Transverse colon (tissue), 4 donors: ENCODE data around the gene RIN3. TPM values are rescaled to one million over a fixed set of nuclear protein-coding genes. Genes with fewer than 3 reads are reported as not detected.

ENCODE experiments used
- DNase-seq: peaks from one replicate; pipeline ENCODE4 v3.0.0-alpha.2; 2019
- H3K27ac ChIP-seq, 4 donors: fragments of 200-600 bp; sonication (generic); 2 replicates each; pipeline ENCODE4 v1.5.1; 2016 to 2018; ENCODE audit warnings: inconsistent platforms in 4 of 4
- H3K27me3 ChIP-seq: fragments of 200-600 bp; sonication (generic); 2 replicates; pipeline ENCODE4 v1.5.1; 2017; ENCODE audit warnings: inconsistent platforms
- H3K36me3 ChIP-seq, 4 donors: fragments of 200-600 bp; sonication (generic); 2 replicates each; pipeline ENCODE4 v1.5.1; 2017 to 2019; ENCODE audit warnings: inconsistent platforms in 4 of 4
- H3K4me1 ChIP-seq, 4 donors: fragments of 200-600 bp; sonication (generic); 2 replicates each; pipeline ENCODE4 v1.5.1; 2017 to 2020; ENCODE audit warnings: inconsistent platforms in 4 of 4
- H3K4me3 ChIP-seq, 4 donors: fragments of 200-600 bp; sonication (generic); 1 replicate in 1 of 4; 2 replicates in 3 of 4; pipeline versions ENCODE4 v1.5.1 to v1.6.1; 2017 to 2019; ENCODE audit warnings: inconsistent platforms in 4 of 4
- H3K9me3 ChIP-seq, 2 donors: fragments of 200-600 bp; sonication (generic); 2 replicates each; pipeline ENCODE4 v1.5.1; 2017 to 2019; ENCODE audit warnings: inconsistent platforms in 2 of 2
- CTCF ChIP-seq, 5 experiments: fragments of 200-600 bp in 3 of 5; fragments of 450-650 bp in 2 of 5; sonication (generic) in 3 of 5; IDR thresholded peaks; 1 replicate in 2 of 5; 2 replicates in 3 of 5; pipeline ENCODE4 v1.5.1; 2016 to 2017; ENCODE audit warnings: antibody characterized with exemption in 5 of 5, inconsistent platforms in 3 of 5, mild to moderate bottlenecking in 2 of 5, moderate library complexity in 1 of 5
- EP300 ChIP-seq: sonication (generic); formaldehyde crosslinking; IDR thresholded peaks from one replicate; pipeline ENCODE4 v1.6.1; 2017; ENCODE audit warnings: antibody characterized with exemption, low read depth
- POLR2A ChIP-seq: fragments of 450-650 bp; IDR thresholded peaks from one replicate; pipeline ENCODE4 v1.6.1; 2016; ENCODE audit warnings: antibody characterized with exemption, mild to moderate bottlenecking, moderate library complexity
- POLR2AphosphoS5 ChIP-seq, 3 donors: sonication (generic); formaldehyde crosslinking; IDR thresholded peaks; one replicate each; pipeline ENCODE4 v1.6.1; 2016; ENCODE audit warnings: antibody characterized with exemption in 3 of 3
- WGBS, 2 donors: methylation state at CpG; one replicate each; pipeline ENCODE4 v1.1.5; 2018; ENCODE audit warnings: low coverage in 1 of 2; 5-methylcytosine and 5-hydroxymethylcytosine counted together
- in situ Hi-C, 4 donors: fragments of 200-750 bp; cut with MboI; loops; one replicate each; pipeline versions ENCODE4 v1.15.0 to v1.15.1; 2017; ENCODE audit warnings: low sequenced_read_pairs in 3 of 4, low pct_ligation_motif_present in 1 of 4, low pct_unique_long_range_greater_than_20kb in 1 of 4
- intact Hi-C: fragments of 100-400 bp; cut with DNase I; formaldehyde crosslinking; loops from one replicate; pipeline ENCODE4 v1.15.1; 2023; ENCODE audit warnings: low total_unique reads
- total RNA-seq, 4 donors: library from RNA; depleted of rRNA; stranded (reverse); fragments of >200 nt; gene quantifications; one replicate each; pipeline ENCODE4 v1.1.0, GENCODE V29; 2016

Gene RIN3
- total RNA-seq, 4 donors from 2014 or later = 16.2 to 24.3 (median 20.7) TPM

- DNase-seq = no peak
- Histone ChIP-seq H3K27ac (no peak overlapping the region), H3K36me3 (no peaks in the 10 kb centered on the region), H3K27me3 (no peaks in the 10 kb centered on the region), H3K4me1 (no peaks in the 10 kb centered on the region), H3K9me3 (no peaks in the 10 kb centered on the region), H3K4me3 (no peak overlapping the region)
- in situ Hi-C loops (no loop called here), intact Hi-C loops (no loop called here)
- WGBS, 2 donors = 64 to 80% methylated on average over 4 of the region's 4 CpGs
- no peak for TF ChIP-seq POLR2A
- no peak for TF ChIP-seq CTCF (IDR thresholded peaks at IDR 0.05)
- TF ChIP-seq EP300 = no peak
Observed at GRCh38 chr14:92494512-92494911, 19.1 kb upstream of the RIN3 start.

- Histone ChIP-seq H3K4me1 (no peaks in the 10 kb centered on the region), H3K27ac (no peak overlapping the region), H3K36me3 (no peaks in the 10 kb centered on the region), H3K9me3 (no peaks in the 10 kb centered on the region), H3K4me3 (no peak overlapping the region), H3K27me3 (no peaks in the 10 kb centered on the region)
- no peak for DNase-seq
- in situ Hi-C loops = no loop called here
- intact Hi-C loops = no loop called here
- 73 to 75% methylated on average over 3 to 6 of the region's 6 CpGs for WGBS, 2 donors
- no peak for TF ChIP-seq EP300
- no peak for TF ChIP-seq CTCF (IDR thresholded peaks at IDR 0.05)
- no peak for TF ChIP-seq POLR2A
- no peak for TF ChIP-seq POLR2AphosphoS5 (IDR thresholded peaks at IDR 0.05)
Observed at GRCh38 chr14:92495027-92495426, 18.6 kb upstream of the RIN3 start.

GRCh38 chr14:92496191-92496857 is 17.3 kb upstream of the RIN3 start:
- no peak for DNase-seq
- WGBS, 2 donors = 89 to 91% methylated on average over 6 of the region's 6 CpGs
- no peak overlapping the region for H3K4me3 ChIP-seq
- H3K27ac ChIP-seq = no peak overlapping the region
- intact Hi-C loops (no loop called here), in situ Hi-C loops (no loop called here)
- H3K36me3 ChIP-seq = no peaks in the 10 kb centered on the region
- no peaks in the 10 kb centered on the region for H3K4me1 ChIP-seq
- no peaks in the 10 kb centered on the region for H3K27me3 ChIP-seq
- TF ChIP-seq CTCF (IDR thresholded peaks at IDR 0.05) (no peak), POLR2A (no peak), POLR2AphosphoS5 (IDR thresholded peaks at IDR 0.05) (no peak), EP300 (no peak)
- H3K9me3 ChIP-seq = no peaks in the 10 kb centered on the region

GRCh38 chr14:92497391-92497790 is 16.2 kb upstream of the RIN3 start:
- Histone ChIP-seq H3K4me1 (no peaks in the 10 kb centered on the region), H3K27ac (no peak overlapping the region), H3K4me3 (no peak overlapping the region), H3K36me3 (no peaks in the 10 kb centered on the region), H3K9me3 (no peaks in the 10 kb centered on the region), H3K27me3 (no peaks in the 10 kb centered on the region)
- WGBS, 2 donors = 89% methylated on average over 8 of the region's 8 CpGs; no CpG with 5 or more reads in 1 of the 2 donors
- DNase-seq = no peak
- in situ Hi-C loops (no loop called here), intact Hi-C loops (no loop called here)
- TF ChIP-seq EP300 = no peak
- TF ChIP-seq POLR2AphosphoS5 (IDR thresholded peaks at IDR 0.05) = no peak
- no peak for TF ChIP-seq POLR2A
- TF ChIP-seq CTCF (IDR thresholded peaks at IDR 0.05) = no peak
